OCI-LY1 (cell line): ENCODE measurements around the gene SYN1.

ENCODE experiments used
- CTCF ChIP-seq: fragments of 200-600 bp; sonication (generic), shearing (Covaris generic); IDR thresholded peaks from 2 replicates; pipeline ENCODE4 v1.5.1; 2017; ENCODE audit warnings: mild to moderate bottlenecking, antibody characterized with exemption, low read length, moderate library complexity, mixed read lengths
- EZH2 ChIP-seq: fragments of 200-600 bp; sonication (generic), shearing (Covaris generic); IDR thresholded peaks from 2 replicates; pipeline ENCODE4 v1.8.0; 2017; ENCODE audit warnings: borderline replicate concordance, mixed run types, mild to moderate bottlenecking, antibody characterized with exemption, low read length, moderate library complexity, mixed read lengths

GRCh38 chrX:47661539-47661938, 41.9 kb upstream of the SYN1 start:
- TF ChIP-seq CTCF (no peak), EZH2 (no peak)
